Fibroblast of skin of abdomen (primary cell): ENCODE data around the gene PAPSS1.
"Not testable (repeated sequence)": the region's sequence is repeated elsewhere in the genome, so short reads cannot be mapped to it uniquely, and the experiment has no call there.

Experiments
- DNase-seq: peaks from one replicate; pipeline ENCODE4 v3.0.0-alpha.2; 2013

Gene PAPSS1

GRCh38 chr4:107685740-107686139 lies 34.3 kb downstream of the PAPSS1 start:
- no peak for DNase-seq

- DNase-seq, result no peak
These were observed 36.2 kb downstream of the PAPSS1 start for GRCh38 chr4:107683873-107684272.

GRCh38 chr4:107682306-107682705 lies 37.7 kb downstream of the PAPSS1 start:
- no peak for DNase-seq

GRCh38 chr4:107669068-107669467 lies 51.0 kb downstream of the PAPSS1 start:
- no peak for DNase-seq

GRCh38 chr4:107666134-107666533 lies 53.9 kb downstream of the PAPSS1 start:
- DNase-seq, result peak; percentile 47

- peak; percentile 38 for DNase-seq
These were observed 55.0 kb downstream of the PAPSS1 start for GRCh38 chr4:107665001-107665400.

- DNase-seq, result no peak
These were observed 61.4 kb downstream of the PAPSS1 start for GRCh38 chr4:107658400-107659336.

- no peak for DNase-seq
These were observed 64.7 kb downstream of the PAPSS1 start for GRCh38 chr4:107655289-107655688.

- DNase-seq, result peak; percentile 19
These were observed 65.3 kb downstream of the PAPSS1 start for GRCh38 chr4:107654694-107655093.

GRCh38 chr4:107651408-107651807 lies 68.6 kb downstream of the PAPSS1 start:
- not testable (repeated sequence) for DNase-seq

GRCh38 chr4:107650251-107650650 lies 69.8 kb downstream of the PAPSS1 start:
- DNase-seq, result no peak

GRCh38 chr4:107648178-107648991 lies 71.6 kb downstream of the PAPSS1 start:
- no peak for DNase-seq

- DNase-seq, result peak; percentile 87
These were observed 72.4 kb downstream of the PAPSS1 start for GRCh38 chr4:107647591-107647990.

GRCh38 chr4:107645604-107646003 lies 74.4 kb downstream of the PAPSS1 start:
- DNase-seq, result no peak

GRCh38 chr4:107643021-107643420 lies 77.0 kb downstream of the PAPSS1 start:
- peak; percentile 36 for DNase-seq

GRCh38 chr4:107640878-107641277 lies 79.2 kb downstream of the PAPSS1 start:
- DNase-seq, result no peak

GRCh38 chr4:107640197-107640596 lies 79.8 kb downstream of the PAPSS1 start:
- no peak for DNase-seq

GRCh38 chr4:107635735-107636134 lies 84.3 kb downstream of the PAPSS1 start:
- no peak for DNase-seq

- no peak for DNase-seq
These were observed 88.5 kb downstream of the PAPSS1 start for GRCh38 chr4:107631560-107631959.

GRCh38 chr4:107630185-107630705 lies 89.8 kb downstream of the PAPSS1 start:
- no peak for DNase-seq

GRCh38 chr4:107629318-107629717 lies 90.7 kb downstream of the PAPSS1 start:
- no peak for DNase-seq

GRCh38 chr4:107625391-107625902 lies 94.6 kb downstream of the PAPSS1 start:
- no peak for DNase-seq

- no peak for DNase-seq
These were observed 96.0 kb downstream of the PAPSS1 start for GRCh38 chr4:107624024-107624423.
